Stimulated activated CD4-positive, alpha-beta T cell treated with anti-CD3 and anti-CD28 coated beads, Interleukin-4, amount 100 ng/mL, for 1 hour (primary cell): ENCODE measurements around the gene CDC25C.

Experiments
- DNase-seq: peaks from one replicate; pipeline ENCODE4 v3.0.0-alpha.2; 2020

The CDC25C gene

DNA sequence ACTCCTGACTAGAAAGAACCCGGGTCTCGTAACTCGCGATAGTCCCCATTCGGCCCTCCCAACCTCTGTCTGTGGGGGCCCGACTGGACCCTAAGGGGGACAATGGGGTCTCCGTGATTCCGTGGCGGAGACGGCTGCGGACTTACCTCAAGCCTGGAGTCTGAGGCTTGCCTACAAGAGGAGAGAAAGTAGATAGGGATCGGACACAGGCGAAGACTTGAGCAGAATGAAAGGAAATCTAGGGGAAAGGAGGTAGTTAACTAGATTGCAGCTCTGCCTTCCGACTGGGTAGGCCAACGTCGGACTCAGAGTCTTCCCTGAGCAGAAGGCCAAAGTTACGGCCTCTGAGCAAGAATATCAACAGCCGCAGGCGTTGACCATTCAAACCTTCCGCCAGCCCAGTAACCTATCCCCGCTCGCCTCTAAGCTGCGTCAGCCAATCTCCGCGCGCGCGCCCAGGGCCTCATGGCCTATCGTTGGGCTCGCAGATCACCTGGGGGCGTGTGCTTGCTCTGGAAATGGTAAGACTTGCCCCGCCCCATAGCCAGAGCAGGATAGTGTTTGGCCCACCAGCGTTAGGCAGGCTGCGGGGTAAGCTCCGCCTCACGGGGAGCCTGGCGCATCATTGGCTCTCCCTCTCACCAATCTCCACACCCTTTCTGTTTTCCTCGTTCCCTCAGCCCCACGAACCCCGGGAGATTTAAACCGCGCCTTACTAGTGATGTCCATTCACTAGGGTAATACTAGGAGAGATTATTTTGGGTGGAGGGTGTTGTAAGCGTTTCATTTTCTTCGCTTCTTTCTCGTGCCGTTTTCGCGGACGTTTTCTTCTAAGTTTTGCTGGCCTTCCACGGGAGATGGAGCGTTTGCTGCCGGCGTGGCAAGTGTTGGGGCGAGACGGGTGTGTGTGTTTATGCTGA, at the start of gene CDC25C:
Gene CDC25C (minus strand): TSS at position 356 of the 920 bp plus-strand sequence. CDS start 624 bp downstream, outside the sequence.
- DNase-seq, result peak; percentile 95

DNA sequence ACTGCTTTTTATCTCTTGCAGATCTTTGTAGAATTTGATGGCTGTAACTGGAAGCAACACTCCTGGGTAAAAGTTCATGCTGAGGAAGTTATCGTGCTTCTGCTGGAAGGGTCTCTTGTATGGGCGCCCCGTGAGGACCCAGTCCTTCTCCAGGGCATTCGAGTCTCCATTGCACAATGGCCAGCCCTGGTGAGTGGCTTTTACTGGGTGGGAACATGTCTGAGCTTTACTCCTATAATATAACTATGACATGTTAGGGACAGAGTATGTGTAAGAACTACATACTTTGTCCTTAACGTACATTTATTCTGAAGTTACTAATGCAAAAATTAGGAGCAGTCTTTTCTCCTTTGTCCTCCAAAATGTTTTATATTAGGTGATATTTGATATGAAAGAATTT, 41.0 kb upstream of the CDC25C start:
- DNase-seq, result no peak

DNA sequence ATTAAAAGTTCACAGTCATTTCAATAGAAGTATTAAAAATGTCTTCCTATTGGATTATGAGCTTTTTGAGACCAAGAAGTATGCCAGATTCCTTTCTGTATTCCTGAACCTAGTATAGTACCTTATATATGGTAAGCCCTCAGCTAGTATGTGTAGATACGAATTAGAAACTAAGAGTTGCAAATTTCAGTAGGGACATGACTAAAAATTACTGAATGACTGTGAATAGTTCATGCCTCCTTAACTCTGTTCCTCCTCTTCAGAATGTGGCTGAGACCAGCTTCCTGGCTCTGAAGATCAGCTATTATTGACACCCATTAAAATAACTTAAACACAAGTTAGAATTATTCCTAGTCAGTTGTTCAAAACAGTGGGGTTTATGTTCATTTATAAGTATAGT, 40.6 kb upstream of the CDC25C start:
- no peak for DNase-seq

DNA sequence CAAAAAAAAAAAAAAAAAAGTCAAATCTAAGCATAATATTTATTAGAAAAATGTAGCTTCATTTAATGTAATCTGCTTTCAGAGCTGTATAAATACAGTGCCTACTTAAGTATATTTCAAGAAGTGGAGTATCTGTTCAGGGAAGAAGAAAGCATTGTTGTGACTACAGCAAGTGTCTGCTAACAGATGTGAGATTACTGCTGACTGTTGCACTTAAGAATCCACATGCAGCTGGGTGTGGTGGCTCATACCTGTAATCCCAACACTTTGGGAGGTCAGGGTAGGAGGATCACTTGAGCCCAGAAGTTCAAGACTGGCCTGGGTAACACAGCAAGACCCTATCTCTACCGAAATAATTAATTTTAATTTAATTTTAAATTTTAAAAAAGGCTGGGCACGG, 39.9 kb upstream of the CDC25C start:
- no peak for DNase-seq

DNA sequence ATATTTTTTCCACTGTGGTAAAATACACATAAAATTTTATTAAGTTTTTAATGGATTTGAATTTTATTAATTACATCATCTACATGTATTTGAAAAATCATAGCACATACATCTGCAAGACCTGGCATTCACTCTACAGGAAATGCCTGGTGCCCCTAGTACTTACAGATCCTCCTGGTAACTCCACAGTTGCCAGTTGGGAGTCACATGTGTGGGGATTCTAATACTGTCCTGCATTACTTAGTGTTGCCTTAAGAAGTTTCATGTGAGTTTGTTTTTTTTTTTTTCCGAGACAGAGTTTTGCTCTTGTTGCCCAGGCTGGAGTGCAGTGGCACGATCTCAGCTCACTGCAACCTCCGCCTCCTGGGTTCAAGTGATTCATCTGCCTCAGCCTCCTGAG, 38.9 kb upstream of the CDC25C start:
- DNase-seq, result no peak

DNA sequence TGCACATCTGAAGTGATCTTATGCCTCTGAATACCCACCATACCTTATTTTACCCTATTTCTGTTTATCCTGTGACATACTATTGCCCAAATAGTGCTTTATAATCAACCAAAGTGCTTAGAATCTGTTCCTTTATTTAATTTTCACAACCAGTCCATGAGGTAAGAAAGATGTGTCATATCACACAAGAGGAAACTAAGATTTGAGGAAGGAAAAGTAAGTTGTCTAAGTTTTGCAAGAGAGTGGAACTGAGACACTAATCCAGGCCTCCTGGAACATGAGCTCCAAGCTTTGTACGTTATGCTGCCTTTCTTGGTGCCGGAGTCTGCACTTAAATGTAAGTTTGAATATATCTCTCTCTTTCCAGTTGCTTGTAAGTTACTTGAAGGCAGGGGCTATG, 38.1 kb upstream of the CDC25C start:
- DNase-seq, result no peak

DNA sequence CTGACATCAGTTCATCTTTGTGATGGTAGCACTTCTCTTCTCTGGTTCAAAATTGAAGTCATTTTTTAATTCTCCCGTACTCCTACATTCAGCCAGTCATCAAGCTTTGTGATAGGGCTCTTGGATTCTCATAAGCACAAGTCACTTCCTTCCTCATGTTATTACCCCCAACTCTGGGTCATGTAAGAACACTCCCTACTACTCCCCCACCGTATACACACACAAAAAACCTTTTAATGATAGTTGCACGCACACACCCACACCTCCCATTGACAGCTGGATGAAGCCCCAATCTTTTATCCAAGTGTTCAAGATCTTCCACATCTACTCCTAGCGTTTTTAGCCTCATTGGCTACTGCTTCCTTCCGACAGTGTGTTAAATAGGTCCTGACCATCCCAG, 37.7 kb upstream of the CDC25C start:
- DNase-seq, result no peak

DNA sequence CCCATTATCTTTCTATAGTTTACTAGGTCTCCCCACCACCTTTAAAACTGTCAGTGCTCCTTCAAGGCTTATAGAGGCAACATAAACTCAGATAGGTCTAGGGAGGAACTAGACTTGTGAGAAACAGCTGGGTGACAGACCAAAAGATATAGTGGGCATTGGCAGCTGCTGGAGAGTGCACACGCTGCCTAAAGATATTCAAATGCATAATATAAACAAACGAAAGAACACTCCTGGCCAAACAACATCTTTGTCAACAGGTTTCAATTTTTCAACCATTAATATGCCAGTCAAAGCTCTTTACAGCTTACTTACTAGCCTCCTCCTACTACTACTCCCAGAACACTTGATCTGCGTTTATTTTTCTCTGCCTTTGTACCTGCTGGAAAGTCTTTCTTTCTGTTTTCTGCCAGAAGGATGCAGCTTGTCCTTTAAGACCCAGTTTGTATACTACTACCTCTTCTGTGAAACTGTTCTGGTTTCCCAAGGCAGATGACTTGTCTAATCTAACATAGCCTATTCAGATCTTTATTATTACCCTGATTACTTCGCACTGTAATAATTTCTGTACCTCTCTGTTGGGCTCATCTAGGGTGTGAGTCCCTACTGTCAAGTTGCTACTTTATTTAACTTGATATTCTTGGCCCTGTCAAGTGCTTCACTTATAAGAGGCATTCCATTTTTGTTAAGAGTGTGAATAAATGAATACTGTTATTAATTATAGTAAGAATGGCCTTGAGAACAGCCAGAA, 35.2 kb upstream of the CDC25C start:
- DNase-seq, result no peak

DNA sequence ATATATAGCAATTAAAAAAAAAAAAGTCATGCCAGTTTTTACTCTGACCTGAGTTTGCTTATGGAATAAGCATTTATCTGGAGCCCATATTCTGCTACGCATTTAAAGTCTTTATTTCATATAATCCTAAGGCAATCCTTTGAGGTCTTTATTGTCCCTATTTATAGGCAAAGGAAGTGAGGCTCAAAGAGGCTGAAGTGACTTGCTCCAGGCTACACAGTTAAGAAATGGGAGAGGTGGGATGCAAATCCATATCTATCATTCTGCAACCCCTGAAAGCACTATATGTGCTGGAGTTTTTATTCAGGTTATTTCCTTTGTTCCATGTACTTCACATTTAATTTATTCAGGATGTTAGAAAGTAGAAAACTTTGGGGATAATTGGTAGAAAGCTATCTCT, 33.0 kb upstream of the CDC25C start:
- DNase-seq, result no peak

DNA sequence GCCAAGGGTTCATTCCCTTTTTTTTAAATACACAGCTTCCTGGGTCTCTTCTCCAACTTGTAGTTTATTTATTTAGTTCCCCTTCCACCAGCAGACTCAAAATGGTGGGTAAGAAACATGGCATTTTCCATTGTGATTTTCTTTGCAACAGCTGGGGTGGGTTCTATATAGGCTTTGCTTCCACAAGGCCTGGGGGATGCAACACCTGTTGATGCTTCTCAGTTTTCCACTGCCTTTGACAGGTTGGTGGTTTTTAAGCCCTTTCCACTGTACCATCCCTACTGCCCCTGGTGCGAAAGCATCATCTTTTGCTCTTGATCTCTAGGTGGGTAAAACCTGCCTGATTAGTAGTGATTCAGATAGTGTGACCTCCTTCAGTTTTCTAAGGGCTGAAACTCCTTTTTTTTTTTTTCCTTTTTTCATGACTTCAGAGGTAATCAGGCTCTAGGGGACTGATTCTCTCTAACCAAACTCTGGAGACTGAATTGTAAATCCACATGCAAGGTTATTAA, 29.4 kb upstream of the CDC25C start:
- DNase-seq, result no peak

DNA sequence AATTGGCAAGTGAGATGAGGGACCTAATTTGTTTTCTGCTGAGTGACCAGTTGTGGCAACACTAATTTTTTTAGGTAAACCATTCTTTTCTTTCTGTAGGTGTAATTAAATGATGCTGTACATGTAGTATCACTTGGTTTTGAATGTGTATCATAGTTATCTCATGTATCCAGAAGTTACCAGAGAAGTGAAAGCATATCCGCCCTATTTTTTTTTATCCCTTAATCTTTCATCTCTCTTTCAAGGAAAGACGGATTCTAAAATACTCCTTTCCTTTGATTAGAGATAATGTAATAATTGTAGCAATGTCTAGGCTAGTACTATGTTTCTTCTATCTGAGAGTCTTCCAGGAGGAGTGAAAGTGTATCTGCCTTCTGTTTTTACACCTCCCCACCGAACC, 28.0 kb upstream of the CDC25C start:
- DNase-seq, result no peak

DNA sequence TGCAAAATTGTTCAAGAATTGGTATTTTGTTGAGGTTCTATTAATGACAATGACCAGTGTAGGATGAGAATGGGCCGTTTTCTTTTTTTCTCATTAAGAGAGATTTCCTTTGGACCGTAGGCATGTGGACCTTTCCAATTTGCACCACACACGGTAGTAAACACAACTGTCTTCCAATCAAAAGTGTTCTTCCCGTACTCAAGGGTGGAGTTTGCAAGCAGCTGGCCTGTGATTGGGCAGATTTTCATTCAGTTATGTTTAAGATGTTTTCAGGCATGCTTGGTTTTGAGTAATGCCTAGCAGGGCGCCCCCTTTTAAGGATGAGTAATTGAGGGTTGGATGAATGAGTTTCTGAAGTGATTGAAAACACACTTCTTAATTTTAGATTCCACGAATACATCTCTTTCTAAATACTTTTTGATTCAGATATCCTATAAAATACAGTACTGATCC, 23.3 kb upstream of the CDC25C start:
- peak; percentile 46 for DNase-seq

DNA sequence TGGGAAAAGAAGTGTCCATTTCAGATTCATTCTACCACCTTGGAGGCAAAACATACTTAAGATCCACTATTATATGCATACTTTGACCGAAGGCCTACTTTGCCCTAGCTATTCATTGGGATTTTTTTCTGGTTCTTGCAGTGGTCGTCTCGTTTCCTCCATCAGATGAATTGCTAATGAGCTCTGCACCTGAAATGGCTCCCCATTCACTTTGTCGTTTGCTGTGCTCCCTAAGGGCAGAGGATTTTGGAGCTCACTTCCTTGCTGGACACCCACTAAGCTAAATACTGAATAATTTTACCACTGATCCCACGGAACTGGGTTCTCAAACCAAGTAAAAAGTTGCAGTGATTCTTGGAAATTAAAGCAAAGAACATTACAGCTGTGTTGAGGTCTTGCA, 22.8 kb upstream of the CDC25C start:
- no peak for DNase-seq

DNA sequence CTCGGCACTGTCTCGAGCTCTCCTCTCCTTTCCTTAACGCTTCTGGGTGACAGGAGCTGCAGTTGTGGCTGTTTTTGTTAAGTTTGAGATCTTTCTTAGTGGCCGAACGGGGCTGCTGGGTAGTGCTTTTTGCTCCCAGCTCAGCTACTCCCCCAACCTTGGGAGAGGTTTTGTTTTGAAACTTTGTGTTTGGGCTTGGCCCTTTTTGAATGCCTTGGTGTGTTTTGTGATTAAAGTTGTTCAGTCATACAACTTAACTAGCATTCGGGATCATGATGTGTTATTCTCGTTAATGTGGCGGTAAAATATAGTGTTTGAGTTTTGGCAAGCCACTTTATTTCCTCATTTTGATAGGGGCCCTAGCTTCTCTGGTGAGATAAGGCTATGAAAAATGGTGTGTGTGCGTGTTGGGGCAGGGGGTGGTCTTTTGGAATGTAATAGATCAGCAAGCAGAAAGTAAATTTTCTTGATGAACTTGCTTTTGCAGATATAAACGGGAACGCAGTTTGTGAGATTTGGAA, 22.0 kb upstream of the CDC25C start:
- DNase-seq, result no peak

DNA sequence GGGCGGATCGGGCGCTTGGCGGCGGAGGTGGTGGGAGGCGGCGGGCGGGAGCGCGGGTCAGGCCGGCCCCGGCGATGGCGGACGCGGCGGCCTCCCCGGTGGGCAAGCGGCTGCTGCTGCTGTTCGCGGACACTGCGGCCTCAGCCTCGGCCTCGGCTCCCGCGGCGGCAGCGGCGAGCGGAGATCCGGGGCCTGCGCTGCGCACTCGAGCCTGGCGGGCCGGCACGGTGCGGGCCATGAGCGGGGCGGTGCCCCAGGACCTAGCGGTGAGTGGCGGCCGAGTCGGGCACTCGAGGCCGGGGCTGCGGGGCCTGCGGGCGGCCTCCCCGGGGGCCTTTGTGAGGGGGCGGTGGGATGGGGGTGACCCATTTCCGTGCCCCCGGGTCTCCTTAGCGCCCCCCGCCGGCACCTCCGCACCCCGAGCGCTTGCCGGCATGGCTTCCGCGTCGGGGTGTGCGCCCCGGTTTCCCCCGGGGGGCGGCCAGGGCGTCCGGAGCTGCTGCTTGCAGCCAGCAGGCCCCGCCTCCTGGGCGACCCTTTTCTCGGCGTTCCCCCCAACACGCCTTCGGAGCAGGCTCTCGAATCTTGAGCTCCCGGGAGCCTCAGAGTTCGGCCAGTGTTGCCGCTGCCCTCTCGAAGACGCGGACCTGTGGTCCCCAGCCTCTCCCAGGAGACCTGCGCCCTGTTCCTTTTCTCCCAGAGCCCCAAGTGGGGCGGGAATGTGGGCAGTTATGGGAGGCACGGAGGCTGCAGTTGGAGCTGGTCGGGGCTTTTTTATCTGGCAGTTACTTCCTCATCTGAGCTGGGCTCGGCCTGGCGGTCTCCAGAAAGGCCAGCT, 21.3 kb upstream of the CDC25C start:
- DNase-seq, result peak; percentile 74

DNA sequence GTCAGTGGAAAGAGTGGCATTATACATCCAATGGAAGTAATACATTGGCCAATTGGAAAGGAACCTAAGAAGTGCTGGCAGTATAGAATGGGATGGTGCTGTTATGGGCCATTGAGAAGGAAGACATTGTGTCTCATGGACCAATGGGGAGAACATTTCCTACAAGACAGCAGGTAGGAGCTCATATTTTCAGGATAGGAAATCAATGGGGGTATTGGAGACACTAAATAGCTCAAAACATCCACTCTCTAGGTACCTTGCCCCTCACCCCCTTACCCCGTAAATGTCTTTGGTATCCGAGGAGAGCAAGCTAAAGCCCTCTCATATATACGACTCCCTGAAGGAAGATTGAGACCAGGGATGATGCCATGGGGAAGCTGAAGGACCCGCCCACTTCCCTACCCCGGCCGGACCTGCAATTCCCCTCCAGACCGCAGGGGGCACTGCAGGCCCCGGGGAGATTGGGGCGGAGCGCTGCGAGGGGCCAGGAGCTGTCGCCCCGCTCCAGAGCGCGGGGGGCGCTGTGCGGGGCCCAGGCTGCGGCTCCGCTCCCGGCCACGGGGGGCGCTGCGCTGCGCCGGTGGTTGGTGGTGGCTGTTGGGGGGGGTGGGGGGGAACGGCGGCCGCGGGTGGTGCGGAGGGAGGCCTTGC, 20.6 kb upstream of the CDC25C start, which contains the start of gene KDM3B:
Gene KDM3B (plus strand): TSS at position 615 of the 651 bp plus-strand sequence. CDS start 111 bp downstream, outside the sequence.
- peak; percentile 90 for DNase-seq

DNA sequence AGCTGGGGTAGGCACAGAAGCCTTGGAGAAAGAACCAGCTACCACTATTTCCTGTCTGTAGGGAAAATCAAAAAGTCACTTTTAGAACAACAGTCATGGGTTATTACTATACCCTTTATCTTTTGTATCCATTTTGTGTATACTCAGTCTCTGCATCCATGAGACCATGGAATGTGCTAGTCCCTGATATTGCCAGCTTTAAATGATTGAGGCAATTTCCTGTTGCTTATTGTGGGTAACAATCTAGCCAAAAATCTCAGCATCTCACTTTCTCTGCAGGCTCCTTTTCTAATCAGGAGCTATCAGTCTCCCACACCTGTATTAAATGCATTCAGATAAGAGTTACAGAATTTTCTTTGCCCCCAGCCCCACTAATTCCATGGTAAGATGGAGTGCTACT, 19.9 kb upstream of the CDC25C start:
- DNase-seq, result no peak

DNA sequence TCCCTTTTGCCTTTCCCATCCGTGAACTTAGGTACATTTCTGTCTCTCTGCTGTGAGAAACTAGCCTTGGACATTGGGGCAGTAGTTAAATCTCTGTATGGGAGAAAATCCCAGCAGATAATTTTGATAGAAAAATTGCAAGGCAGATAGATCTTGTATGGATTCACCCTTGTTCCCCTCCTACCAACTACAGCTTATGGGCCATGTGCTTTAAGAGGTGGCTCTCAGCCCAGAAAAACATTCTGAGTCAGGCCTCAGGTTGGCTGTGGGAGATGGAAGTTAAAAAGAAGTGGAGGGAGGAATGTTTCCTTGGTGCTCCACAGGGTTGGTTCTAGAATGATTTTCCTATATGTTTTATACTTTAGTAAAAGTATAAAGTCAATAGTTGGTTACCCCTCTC, 19.5 kb upstream of the CDC25C start:
- no peak for DNase-seq

DNA sequence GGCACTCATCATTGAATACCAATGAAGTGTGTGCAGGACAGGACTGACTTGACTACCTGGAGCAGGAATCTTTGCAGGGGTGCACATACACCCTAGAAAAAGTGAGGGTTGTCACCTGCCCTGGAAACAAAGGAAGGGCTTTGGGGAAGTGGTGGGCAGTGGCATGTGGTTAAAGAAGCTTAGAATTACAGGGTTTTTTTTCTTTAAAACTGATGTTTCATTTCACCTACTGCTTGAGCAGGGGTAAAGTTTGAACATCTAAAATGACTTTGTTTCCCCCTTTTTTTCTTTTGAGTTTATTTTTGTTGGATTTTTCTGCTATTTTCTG, 18.9 kb upstream of the CDC25C start:
- no peak for DNase-seq

DNA sequence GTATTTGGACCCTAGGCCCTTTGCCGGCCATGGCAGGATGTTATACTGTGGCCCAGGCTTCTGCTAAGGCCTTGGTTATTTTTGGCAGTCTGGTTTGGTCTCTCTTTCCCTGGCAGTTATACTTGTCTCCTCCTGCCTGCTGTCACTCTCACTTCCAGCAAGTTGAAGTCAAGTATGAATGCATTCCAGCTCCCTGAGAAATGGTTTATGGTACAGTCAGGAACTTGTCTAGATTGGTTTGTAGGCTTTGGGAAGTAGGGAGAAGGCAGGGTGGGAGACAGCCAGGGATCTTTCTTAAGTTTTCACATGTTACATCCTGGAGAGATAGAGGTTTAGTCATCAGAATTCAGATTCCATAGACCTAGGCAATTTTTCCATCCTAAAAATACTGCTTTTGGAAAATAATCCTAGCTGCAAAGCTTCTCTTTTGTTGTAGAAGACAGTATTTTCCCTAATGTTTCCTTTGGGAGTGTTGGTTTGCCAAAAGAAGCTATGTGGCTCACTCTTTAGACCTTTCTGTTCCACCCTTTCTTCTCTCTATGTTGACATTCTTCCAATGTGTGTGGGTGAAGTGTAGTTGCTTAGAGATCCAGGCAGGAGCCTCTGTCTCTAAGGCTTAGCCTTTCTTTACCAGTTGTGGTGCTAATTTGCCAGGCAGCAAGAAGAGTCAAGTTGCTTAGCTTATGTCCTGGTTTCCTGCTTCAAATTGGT, 18.4 kb upstream of the CDC25C start:
- DNase-seq, result no peak

DNA sequence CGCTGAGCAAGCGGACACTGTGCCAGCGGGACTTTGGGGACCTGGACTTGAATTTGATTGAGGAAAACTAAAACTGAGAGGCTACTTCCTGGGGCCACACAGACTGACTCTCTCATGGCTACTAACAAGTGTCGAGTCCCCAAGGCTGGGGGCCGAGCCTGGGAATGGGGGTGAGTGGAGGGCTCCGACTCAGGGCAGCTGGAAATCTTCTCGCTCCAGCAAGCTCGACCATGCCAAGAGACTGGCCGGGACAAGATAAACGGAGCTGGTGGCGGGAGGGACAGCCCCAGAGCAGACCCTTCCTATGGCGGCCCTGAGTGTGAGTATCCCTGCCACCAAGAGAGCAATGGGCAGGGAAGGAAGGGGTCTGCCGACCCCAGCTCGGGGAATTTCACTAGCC, 15.3 kb upstream of the CDC25C start:
- DNase-seq, result no peak
